ENCODE measurements around the gene HOXA9. TPM values are rescaled to one million over a fixed set of nuclear protein-coding genes. Genes with fewer than 3 reads are reported as not detected.
A peak's percentile ranks its signal among the peaks of the same experiment; 100 is the strongest.

The HOXA9 gene
- total RNA-seq, 1 donor, result 20.3 TPM

GRCh38 chr7:27204851-27205322 is 39.5 kb upstream of the HOXA9 start:
- peak overlapping the region; percentile 86 for H3K4me3 ChIP-seq (ENCODE audit: low read depth, low read length)
- TF ChIP-seq, protein P1, sequence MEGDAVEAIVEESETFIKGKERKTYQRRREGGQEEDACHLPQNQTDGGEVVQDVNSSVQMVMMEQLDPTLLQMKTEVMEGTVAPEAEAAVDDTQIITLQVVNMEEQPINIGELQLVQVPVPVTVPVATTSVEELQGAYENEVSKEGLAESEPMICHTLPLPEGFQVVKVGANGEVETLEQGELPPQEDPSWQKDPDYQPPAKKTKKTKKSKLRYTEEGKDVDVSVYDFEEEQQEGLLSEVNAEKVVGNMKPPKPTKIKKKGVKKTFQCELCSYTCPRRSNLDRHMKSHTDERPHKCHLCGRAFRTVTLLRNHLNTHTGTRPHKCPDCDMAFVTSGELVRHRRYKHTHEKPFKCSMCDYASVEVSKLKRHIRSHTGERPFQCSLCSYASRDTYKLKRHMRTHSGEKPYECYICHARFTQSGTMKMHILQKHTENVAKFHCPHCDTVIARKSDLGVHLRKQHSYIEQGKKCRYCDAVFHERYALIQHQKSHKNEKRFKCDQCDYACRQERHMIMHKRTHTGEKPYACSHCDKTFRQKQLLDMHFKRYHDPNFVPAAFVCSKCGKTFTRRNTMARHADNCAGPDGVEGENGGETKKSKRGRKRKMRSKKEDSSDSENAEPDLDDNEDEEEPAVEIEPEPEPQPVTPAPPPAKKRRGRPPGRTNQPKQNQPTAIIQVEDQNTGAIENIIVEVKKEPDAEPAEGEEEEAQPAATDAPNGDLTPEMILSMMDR (IDR thresholded peaks at IDR 0.05; ENCODE audit: insufficient read depth, low read depth, low read length), result no peak
- DNase-seq (ENCODE audit: low read depth), result peak; percentile 60

GRCh38 chr7:27203964-27204594 is 38.7 kb upstream of the HOXA9 start:
- TF ChIP-seq, protein P1 (IDR thresholded peaks at IDR 0.05; ENCODE audit: insufficient read depth, low read depth, low read length), result no peak
- DNase-seq (ENCODE audit: low read depth), result peak; percentile 17
- H3K4me3 ChIP-seq (ENCODE audit: low read depth, low read length), result peak overlapping the region; percentile 86

DNA sequence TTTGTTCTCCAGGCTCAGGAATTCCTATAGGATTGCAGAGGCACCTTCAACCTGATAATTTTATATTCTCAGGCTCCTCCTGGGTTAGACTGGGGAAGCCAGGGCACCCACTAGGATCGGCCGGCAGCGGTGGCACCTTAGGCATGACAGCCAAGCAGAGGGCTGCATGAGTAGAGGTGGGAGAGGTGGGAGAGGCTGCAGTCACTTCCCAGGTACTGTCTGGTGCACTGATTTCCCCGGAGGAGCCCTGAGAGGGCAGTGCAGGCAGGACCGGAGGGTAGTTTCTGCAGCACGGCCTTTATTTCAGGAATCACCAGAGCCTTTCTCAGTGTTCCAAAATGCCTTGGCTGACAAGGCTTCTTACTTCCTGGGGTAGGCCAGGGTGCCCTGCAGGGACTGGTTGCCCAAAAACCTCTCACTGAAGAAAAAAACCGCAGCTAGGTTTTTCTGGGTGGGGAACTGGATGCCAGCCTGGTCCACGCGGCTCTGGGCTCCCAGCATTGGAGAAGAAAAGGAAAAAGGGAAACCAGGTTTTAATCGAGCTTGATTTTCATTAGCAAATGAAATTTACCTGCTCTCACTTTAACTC is 38.1 kb upstream of the HOXA9 start:
- H3K4me3 ChIP-seq (ENCODE audit: low read depth, low read length), result peak overlapping the region; percentile 86
- TF ChIP-seq, protein P1 (IDR thresholded peaks at IDR 0.05; ENCODE audit: insufficient read depth, low read depth, low read length), result no peak
- DNase-seq (ENCODE audit: low read depth), result peak; percentile 13

DNA sequence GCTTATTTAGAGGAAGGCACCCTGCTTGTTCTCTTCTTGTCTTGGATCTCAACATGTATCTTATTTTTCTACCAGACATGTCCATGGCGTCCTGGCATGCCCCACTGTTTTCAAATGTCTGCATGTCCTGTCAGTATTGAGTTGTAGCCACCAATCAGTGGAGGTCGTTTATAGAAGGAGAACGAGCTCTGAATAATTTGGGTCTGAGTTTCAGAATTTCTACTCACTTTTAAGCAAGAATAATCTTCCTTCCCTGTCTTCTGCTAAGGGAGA is 37.5 kb upstream of the HOXA9 start:
- H3K4me3 ChIP-seq (ENCODE audit: low read depth, low read length), result peak overlapping the region; percentile 86
- TF ChIP-seq, protein P1 (IDR thresholded peaks at IDR 0.05; ENCODE audit: insufficient read depth, low read depth, low read length), result no peak
- DNase-seq (ENCODE audit: low read depth), result peak; percentile 38

DNA sequence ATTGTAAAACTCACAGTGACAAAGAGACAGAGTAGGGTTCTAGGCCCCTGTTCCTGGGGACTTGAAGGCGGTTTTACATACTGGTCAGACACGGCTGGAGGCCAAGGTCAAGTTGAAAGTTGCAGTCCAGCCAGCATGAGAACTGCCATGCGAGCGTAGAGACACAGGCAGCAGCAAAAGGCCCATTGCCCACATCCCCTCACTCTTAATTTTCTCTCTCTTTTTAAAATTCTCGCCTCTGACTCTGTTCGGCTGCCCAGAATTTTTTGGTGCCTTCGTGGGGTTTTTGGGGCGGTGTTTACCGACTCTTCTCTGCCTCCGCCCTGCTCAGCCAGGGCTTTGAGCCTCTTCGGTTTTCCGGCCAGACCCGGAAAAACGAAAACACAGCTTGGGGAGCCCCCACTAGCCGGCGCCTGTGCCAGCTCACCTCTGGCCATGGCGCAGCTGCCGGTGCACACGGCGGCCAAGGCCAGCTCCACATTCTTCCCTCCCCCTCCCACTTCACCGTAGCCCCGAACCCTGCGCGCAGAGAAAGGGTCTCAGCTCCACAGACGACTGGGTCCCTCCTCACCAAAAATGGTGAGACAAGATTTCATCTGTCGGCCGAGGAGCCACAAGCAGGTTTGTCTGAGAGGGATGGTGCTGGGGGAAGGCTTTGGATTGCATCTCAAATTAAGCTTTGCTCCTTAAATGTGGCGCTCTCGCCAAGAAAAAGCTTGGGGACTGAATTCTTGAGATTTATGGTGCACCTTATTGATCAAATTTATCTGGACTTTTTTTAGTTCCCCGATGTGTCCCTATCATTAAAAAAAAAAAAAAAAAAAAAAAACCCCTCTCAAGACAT is 36.9 kb upstream of the HOXA9 start:
- peak overlapping the region; percentile 86 for H3K4me3 ChIP-seq (ENCODE audit: low read depth, low read length)
- TF ChIP-seq, protein P1 (IDR thresholded peaks at IDR 0.05; ENCODE audit: insufficient read depth, low read depth, low read length), result no peak
- DNase-seq (ENCODE audit: low read depth), result peak; percentile 49

GRCh38 chr7:27201580-27202017 is 36.3 kb upstream of the HOXA9 start:
- TF ChIP-seq, protein P1 (IDR thresholded peaks at IDR 0.05; ENCODE audit: insufficient read depth, low read depth, low read length), result no peak
- DNase-seq (ENCODE audit: low read depth), result no peak
- peak overlapping the region; percentile 86 for H3K4me3 ChIP-seq (ENCODE audit: low read depth, low read length)
